HG03097 (cell line): ENCODE data around the gene PTPRQ.

Experiments
- ATAC-seq: cut with Tn5 transposase; IDR thresholded peaks from one replicate; pipeline ENCODE4 v1.9.1; 2021; ENCODE audit not compliant: unreplicated experiment, low FRiP score

The PTPRQ gene

GRCh38 chr12:80549298-80549697, 105.3 kb downstream of the PTPRQ start:
- no peak for ATAC-seq

GRCh38 chr12:80551897-80552296, 107.9 kb downstream of the PTPRQ start:
- no peak for ATAC-seq

DNA sequence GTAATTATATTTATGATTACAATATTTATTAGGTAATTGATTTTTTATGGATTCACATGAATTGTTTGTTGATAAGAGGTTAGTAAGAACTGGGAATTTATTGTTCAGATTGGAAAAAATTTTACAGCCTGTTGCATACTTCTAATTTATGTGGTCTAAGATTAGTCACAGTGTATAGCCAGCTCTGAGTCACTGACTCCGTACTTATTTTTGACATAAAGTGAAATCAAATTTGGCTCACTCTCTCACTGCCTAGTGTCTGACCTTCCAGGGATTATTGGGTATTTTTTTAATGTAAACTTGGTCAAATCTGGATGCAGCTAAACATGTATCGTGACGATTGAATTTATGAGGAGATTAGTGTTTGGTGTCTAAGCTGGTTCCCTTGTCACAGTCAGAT, 109.3 kb downstream of the PTPRQ start:
- no peak for ATAC-seq

GRCh38 chr12:80556566-80556965, 112.5 kb downstream of the PTPRQ start:
- ATAC-seq: no peak

GRCh38 chr12:80559766-80560165, 115.7 kb downstream of the PTPRQ start:
- no peak for ATAC-seq

DNA sequence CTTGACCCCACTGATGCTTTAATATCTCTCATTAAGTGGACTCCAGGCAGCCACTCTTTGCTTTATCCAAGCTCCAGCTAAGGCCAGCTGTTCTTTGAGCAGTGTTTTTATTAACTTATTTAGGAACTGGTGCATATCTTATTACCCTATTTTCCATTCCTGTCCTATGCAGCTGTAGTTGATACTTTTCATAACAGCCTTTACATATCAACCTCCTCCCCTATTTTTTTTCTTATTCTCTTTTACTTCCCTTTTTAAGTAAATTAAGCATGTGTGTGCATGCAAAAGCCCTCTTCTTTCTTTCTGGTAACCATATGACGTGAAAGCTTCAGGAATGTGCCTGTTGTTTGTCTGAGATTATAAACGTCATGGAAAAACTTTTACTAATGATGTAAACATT, 121.2 kb downstream of the PTPRQ start:
- no peak for ATAC-seq

DNA sequence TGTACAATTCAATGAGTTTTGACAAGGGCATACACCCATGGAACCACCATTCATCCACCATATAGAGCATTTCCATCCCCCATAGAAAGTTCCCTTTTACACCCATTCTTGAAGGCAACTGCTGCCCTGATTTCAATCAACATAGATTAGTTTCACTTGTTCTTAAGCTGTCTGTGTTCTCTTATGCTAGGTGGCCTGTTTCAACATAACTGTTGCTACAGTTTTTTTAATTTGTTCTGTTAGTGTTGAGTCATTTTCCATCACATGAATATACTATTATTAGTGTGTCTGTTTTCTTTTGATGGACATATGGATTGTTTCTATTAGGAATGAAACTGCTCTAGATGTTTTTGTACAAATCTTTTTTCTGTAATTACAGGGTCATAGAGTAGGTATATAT, 123.4 kb downstream of the PTPRQ start:
- ATAC-seq: no peak

GRCh38 chr12:80576641-80577418, 132.8 kb downstream of the PTPRQ start:
- no peak for ATAC-seq

- no peak for ATAC-seq
Measured at GRCh38 chr12:80580254-80580653, 136.2 kb downstream of the PTPRQ start.

- no peak for ATAC-seq
Measured at GRCh38 chr12:80581783-80582182, 137.7 kb downstream of the PTPRQ start.

DNA sequence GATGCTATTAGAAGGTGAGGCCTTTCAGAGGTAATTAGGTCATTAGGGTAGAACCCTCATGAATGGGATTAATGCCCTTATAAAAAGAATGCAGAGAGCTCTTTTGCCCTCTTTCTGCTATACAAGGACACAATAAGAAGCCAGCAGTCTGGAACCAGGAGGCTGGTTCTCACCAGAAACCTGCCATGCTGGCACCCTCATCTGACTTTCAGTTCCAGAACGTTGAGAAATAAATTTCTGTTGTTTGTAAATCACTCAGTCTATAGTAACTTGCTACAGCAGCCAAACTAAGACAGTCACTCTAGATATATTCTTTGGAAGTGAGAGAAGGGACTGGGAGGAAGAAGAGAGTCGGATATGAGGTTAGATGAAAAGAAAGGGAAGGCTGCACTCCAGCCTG, 138.4 kb downstream of the PTPRQ start:
- no peak for ATAC-seq

DNA sequence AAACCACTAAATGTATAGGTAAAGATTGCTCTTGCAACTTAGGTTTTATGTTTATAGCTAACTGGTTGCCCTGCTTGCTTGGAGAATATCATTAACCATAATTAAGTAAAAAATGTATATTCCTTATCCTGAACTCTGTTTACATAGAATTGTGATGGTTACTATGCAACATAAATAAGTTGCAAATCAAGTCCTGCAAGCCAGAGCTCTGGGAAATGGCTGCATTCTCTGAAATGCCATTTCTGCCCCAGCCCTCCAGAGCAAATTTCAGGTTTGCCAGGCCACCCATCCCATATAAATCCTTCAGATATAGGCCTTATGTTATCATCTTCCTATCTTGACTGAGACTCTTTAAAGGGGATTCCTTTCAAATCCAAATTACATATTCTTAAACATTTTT, 145.0 kb downstream of the PTPRQ start:
- ATAC-seq: no peak

DNA sequence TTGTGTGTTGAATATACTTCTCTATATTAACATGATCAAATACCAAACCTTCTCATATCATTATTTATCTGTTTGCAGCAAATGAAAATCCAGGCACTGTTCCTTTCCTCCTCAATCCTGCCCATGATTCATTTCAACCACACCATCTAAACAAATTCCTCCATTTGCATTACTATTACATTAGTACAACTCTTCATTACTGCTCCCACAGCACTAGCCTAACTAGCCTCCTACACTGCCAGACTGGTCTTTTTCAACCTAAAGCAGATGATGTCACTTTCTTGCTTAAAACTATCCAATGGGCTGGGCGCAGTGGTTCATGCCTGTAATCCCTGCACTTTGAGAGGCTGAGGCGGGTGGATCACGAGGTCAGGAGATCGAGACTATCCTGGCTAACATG, 146.1 kb downstream of the PTPRQ start:
- ATAC-seq: no peak

GRCh38 chr12:80593766-80594165, 149.7 kb downstream of the PTPRQ start:
- no peak for ATAC-seq

DNA sequence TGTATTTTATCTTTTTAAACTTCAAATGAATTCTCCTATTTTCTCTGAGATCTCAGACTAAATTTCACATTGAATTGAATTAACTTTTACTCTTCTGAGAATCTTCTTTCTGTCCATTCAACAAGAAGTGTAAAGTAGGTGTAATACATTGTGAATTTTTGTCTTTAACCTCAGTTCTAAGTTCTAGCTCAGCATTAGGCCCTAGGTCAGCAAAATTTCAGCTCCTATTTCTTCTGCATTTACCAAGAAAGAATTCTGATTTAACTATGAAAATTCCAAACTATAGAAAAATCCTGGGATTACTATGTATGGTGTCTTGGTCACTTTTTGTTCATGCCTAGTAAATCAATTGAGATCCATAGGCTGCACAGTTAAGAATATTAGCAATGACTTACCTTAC, 152.5 kb downstream of the PTPRQ start:
- no peak for ATAC-seq

DNA sequence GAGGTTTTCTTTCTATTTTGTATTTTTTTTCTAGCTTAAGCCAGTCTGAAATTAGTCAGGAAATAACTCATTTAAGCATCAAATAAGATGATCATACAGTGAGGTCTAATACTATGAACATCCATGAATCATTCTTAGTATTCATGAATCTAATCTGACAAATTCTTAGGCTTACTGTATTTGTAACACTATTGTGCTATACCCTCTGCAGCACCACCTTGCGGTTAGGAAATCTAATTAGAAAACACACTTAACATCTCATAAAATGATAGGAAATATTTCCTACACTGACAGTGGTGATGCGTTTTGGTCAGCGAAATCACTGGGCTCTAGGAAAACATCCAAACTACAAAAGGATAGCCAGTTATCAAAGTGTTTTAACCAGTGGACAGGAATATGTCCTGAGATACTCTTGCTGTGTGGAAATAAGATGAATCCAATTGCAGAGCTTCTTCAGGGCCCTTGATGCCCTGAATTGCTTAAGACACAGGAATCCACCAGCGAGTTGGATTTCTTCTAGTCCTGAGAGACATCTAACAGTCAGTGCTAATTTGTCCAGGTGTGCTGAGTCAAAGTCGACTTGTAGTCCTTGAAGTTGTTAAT, 154.1 kb downstream of the PTPRQ start:
- no peak for ATAC-seq

DNA sequence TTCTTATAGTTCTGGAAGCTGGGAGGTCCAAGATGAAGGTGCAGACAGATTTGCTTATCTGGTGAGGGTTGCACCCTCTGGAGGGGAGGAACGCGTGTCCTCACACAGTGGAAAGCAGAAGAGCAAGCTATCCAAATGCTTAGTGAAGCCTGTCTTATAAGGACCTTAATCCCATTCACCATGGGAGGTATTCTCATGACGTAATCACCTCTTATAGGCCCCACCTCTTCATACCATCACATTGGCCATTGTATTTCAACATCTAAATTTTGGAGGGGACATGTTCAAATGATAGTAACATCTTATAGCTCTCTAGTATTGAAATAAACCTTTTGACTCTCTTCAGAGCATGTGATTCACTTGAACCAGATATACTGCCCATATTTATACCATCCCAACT, 158.4 kb downstream of the PTPRQ start:
- no peak for ATAC-seq

GRCh38 chr12:80607361-80608135, 163.5 kb downstream of the PTPRQ start:
- no peak for ATAC-seq

DNA sequence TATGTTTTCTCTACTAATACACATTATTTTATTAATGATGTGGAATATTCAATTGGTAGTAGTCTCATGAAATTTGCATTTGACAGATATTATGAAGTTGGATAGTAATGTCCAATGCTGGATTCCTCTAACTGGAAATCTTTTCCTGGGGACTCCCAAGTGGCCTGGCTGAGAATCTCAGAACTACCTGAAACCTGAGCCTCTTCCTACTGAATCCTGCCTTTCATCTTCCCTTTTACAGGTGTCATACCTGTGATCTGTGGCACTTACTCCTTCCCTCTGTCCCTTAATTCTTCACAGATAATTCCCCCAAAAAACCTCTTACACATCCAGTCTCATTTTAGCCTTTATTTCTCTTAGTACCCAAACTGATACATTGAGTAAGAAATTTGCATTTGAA, 173.7 kb downstream of the PTPRQ start:
- ATAC-seq: no peak

- no peak for ATAC-seq
Measured at GRCh38 chr12:80620281-80620680, 176.2 kb downstream of the PTPRQ start.

- ATAC-seq: no peak
Measured at GRCh38 chr12:80622271-80622670, 178.2 kb downstream of the PTPRQ start.

DNA sequence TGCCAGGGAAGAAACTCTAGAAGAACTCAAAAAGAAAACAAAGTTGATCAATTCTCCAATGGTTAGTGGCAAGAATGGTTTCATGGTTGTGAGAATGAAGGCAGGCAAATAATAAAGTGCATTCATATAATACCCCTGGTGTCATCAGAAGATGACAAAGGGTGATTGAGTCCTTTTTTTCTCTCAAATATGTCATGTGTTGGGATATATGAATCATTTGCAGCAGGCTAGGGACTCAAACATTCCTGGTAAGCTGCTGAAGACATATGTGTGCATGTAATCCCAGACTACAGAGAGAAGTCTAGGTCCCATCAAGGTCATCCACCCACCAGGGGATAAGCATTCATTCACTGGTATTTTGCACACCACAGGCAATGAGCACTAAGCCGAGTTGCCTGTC, 181.0 kb downstream of the PTPRQ start:
- no peak for ATAC-seq
